Activated T-helper 1 cell treated with anti-CD3 and anti-CD28 coated beads, Interleukin-2, amount 50 U/mL, for 16 hours (primary cell): ENCODE measurements around the gene SLC48A1.

Source experiments
- DNase-seq, 2 donors: peaks; one replicate each; pipeline ENCODE4 v3.0.0-alpha.2; 2020; ENCODE audit warnings: low read depth in 1 of 2, low spot score in 1 of 2

SLC48A1 gene

GRCh38 chr12:47744005-47744651 lies 28.9 kb upstream of the SLC48A1 start:
- peak; percentile 31 to 34 for DNase-seq

DNA sequence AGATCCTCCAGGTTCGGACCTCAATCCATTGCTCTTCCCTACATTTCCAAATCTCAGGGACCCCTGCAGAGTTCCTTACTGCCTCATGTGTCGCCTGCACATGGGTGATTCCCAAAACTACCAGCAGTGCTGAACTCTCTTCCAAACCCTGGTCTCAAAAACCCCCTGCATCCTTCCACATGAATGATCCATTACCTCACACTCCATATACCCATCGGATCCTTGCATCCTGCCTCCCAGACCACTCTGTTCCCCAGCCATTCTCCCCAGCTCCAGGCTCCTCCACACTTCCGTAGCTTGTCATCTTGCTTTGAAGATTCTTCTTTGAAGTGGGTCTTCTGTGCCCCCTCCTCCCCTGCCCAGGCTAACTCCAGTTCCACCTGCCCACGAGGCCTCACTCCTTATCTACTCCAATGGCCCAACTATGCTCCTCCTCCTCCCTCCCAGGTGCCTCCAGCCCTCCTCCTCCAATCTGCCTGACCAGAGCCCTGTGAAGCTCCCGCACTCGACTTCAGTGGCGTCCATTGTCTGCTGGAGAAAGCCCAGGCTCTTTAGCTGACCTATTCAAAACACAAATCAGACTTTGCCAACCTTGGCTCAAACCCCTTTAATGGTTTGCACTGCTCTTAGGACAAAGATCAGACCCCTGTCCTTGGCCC lies 28.1 kb upstream of the SLC48A1 start:
- DNase-seq: no peak

DNA sequence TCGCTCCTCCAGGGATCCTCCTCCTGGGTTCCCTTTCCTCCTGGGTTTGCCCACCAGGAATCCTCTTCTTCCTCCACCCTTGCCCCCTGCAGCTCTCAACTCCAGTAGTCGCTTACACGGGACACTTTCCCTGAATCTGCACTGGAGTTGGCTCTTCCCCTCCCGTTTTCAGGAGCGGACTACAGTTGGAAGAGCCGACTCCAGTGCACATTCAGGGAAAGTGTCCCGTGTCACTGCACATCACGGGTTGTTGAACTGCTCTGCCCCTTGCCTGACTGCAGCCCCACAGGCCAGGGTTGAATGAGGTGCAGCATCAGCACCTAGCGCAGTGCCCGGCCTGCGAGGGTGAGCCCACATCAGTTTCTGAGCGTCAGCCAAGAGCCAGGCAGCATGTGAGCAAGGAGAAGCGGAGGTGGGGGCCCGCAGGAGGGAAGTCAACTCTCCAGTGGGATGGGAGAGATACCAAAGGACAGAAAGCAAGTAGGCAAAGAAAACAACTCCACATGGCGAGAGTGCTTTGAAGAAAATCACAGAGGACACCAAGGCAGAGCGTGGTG lies 27.5 kb upstream of the SLC48A1 start:
- no peak for DNase-seq

GRCh38 chr12:47746073-47746472 lies 27.0 kb upstream of the SLC48A1 start:
- no peak for DNase-seq

DNA sequence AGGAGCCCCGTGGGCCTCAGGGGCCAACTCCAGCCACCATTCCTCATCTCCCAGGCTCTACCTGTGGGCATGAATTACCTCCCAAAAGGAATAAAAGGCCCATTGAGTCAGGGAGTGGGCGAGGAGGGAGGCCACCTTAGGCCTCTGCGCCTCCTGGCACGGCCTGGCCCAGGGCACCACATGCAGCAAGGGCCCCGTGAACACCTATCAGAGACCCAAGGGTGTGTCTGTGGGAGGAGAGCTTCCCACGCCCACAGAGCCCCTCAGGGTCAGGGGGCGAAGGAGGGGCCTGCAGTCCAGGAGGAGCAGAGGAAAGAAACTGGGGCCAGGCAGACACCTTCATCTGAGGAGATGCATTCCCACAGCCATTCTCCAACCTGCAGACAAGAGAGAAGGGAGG lies 26.5 kb upstream of the SLC48A1 start:
- no peak for DNase-seq

- DNase-seq: no peak
Measured at GRCh38 chr12:47747126-47747525, 25.9 kb upstream of the SLC48A1 start.

DNA sequence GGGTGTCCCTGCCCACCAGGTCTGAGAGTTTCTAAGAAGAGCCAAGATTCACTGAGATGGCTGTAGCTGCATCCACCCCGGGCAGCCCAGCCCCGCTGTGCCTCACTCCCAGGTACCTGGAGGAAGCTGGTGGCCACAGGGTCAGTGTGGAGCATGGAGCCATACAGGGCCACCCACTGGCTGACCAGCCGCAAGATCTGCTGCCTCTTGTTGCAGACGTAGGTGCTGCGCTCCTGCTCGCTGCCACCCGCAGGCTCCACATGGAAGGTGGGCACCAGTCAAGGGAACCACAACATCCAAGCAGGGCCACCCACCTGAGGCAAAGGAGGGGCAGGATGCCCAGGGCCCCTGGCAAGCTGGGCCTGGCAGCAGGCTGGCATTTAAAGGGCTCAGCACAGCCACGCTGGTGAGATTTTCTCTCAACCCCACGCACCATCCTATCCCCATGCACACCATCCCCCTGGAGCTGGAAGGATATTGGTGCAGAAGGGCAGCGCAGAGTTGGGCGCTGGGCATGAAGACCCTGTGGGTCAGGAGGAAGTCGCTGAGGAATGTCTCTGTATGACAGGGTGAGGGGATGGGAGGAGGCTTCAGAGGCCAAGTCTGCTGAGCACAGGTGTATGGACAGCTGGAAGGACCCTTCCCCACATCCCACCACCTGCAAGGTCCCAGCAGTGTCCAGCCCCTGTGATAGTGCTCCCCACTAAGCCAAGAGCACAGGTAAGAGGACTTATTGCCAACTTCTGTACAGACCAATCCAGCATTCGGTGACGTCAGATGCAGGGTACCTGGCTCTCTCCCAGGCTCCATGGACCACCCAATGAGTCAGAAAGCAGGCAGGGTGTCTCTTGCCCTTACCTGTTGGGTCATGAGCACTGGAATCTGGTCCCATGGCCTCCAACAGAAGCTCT lies 25.2 kb upstream of the SLC48A1 start:
- no peak for DNase-seq

DNA sequence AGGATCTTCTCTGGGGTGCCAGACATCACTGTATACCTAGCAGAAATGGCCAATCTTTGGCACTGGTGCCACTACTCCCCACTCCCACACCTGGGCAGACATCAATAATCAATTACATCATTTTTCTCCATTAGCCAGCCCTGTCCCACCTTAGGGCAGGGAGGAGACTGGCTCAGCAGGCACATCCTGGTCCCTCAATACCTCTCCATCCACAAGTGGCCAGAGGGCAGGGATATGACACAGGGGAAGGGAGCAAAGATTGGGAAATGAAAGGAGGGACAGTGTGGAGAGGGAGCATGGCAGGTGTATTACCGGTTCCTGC lies 24.6 kb upstream of the SLC48A1 start:
- DNase-seq: no peak

- DNase-seq: no peak
Measured at GRCh38 chr12:47748899-47749298, 24.1 kb upstream of the SLC48A1 start.

DNA sequence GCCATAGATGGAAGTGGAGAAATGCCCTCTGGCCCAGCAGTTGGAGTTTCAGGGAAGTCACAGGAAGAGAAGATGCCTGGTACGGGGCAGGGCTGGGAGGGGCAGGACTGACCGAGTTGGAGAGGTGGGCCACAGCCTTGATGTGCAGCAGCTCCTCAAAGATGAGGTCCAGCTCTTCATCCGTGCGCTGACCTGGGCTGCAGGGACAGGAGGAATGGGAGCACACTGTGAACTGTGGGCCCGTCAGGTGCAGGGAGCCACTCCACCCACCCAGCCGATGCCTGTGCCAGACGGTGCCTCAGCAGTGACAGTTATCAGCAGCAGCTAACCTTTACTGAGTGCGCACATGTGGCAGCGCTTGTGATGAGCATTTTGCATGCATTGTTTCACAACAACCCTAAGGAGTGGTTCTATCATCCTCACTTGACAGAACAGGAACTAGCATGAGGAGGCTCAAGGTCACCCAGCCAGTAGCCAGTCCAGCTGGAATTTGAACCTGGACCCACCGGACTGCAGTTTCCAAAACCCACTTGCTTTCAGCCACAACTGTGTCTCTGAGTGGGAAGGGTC lies 22.7 kb upstream of the SLC48A1 start:
- no peak for DNase-seq

DNA sequence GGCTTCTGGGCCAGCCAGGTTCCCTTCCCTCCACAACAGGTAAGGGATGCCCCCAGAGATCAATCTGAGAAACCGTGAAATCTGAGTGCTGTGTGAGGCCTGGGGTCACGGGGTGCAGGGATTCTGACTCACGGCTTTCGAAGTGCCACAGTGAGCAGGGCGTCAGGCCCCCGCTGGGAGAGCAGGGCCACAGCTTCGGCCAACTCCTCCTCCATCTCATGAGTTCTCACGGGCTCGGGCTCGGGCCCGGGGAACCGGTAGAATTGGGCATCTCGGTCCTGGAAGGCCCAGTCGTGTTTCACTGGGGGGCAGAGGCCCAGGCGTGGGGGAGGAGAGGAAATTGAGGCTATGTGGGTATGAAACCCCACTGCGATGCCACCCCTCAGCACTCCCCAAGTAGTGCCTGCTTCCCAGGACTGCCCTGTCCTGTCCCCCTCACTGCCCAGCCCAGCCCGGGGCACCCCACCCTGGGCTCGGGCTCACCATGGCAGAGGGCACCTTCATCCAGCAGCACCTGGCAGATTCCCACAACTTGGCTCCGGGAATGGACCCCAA lies 22.0 kb upstream of the SLC48A1 start:
- no peak for DNase-seq

DNA sequence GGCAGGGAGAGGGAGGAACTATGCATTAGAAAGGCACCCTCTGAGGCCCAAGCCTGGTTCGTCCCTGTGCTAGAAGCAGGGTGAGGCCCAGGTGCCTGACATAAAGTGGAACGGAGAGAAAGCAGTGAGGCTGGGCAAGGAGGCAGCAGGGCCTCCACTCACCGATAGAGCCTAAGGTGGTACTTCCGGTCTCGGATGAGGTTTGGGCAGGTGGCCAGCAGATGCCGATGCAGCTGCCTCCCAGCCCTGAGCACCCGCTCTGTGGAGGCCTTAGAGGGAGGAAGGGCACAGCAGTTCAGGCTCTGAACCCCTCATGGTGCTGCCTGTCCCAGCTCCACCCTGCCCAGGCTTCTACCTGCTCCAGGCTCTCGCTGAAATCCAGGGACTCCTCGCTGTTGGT lies 21.5 kb upstream of the SLC48A1 start:
- no peak for DNase-seq

DNA sequence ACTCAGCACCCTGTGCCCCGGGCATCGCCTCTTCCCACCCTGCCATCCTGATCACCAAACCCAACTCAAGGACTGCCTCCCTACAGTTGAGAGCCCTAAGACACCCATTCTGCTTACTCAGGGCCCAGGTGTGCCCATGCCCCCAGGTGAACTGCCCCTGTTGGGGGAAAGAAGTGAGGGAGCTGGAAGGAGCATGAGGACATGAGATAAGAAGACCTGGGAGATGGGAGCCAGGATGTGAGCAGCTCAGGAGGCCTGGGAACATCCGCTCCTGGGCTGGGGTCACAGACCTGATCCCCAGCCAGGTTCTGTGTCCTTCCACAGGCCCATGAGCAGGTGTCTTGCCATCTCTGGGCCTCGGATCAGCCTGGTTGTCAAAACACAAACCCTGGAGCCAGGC lies 20.9 kb upstream of the SLC48A1 start:
- no peak for DNase-seq

DNA sequence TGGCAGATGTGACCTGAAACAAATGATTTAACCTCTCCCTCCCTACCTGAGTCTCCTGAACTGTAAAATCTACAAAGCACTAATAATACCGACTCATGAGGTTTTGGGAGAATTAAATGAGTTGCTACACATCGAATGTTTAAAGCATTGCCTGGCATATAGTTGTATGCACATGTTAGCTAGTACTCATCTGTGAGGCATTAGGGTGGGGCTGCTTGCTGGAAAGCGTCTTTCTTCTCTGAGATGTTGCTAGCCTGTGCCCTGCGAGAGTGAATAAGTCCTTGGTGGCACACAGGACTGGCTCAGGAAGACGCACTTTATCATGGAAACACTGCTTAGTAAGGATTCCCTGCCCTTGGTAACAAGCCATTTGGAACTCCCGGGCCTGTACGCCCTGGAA lies 20.5 kb upstream of the SLC48A1 start:
- DNase-seq: no peak

GRCh38 chr12:47753021-47754001 lies 19.7 kb upstream of the SLC48A1 start:
- DNase-seq: no peak

GRCh38 chr12:47754126-47754525 lies 18.9 kb upstream of the SLC48A1 start:
- DNase-seq: no peak

GRCh38 chr12:47754881-47755280 lies 18.2 kb upstream of the SLC48A1 start:
- DNase-seq: no peak

DNA sequence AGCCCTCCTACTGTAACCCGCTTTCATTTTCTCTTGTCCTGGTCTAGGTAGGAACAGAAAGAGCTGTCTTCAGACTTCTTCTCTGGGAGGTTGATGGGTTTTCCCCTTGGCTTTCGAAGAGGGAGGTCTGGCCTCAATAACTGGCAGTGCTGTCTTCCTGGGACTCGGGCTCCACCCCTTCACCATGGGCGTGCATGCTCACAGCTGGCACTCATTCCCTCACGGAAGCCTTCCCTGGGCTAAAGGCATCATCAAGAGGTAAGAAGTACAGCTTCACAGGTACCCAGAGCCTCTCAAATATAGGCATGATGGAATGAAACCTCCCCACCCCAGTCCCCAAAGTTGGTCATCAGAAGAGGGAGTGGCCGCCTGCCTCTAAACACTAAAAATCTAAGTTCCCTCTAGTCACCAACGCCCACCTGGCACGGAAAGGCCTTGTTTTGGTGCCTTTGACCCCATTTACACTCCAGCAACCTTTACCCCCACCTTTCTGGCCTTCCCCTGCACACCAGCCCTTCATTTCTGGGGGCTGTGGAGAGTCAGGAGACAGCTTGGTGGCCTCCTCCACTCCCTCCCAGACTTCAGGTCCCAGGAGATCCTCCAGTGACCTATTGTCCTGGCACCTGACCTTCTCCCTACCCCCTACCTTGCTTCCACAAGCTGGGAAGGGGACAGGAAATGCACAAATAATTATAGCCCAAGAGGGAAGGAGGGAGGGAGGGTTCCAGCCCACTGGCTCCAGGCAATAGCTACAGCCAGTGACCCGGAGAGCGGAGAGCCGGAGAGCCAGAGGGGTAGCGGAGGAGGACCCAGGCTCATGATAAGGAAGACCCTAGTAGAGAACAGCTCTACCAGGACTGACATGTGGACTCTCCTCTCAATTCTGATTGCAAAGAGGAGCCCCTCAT lies 17.1 kb upstream of the SLC48A1 start:
- no peak for DNase-seq

- DNase-seq: no peak
Measured at GRCh38 chr12:47757364-47757839, 15.6 kb upstream of the SLC48A1 start.
